Natural killer cell (primary cell): Measurements from ENCODE around the gene IWS1. TPM values are rescaled to one million over a fixed set of nuclear protein-coding genes. Genes with fewer than 3 reads are reported as not detected.

ENCODE experiments used
- ATAC-seq, 3 donors: fragments of 150-1000 bp in 2 of 3; fragments of 200-7000 bp in 1 of 3; cut with Tn5 transposase; 1 replicate in 1 of 3; 2 replicates in 2 of 3; pipeline ENCODE4 v1.10.0; 2021; ENCODE audit warnings: mild to moderate bottlenecking in 2 of 3, moderate library complexity in 2 of 3
- DNase-seq, 2 donors: peaks; one replicate each; pipeline versions ENCODE4 v3.0.0 to v3.0.0-alpha.2; 2013 to 2021; ENCODE audit warnings: mixed read lengths in 1 of 2
- H3K27ac ChIP-seq: one replicate; pipeline ENCODE4 v1.5.1; 2013; ENCODE audit warnings: mild to moderate bottlenecking, low read length
- H3K27me3 ChIP-seq: one replicate; pipeline ENCODE4 v1.6.1; 2013; ENCODE audit warnings: low read length; ENCODE audit not compliant: control insufficient read depth, insufficient read depth
- H3K36me3 ChIP-seq: one replicate; pipeline ENCODE4 v1.6.1; 2013; ENCODE audit warnings: low read length; ENCODE audit not compliant: control insufficient read depth, insufficient read depth
- H3K4me1 ChIP-seq: one replicate; pipeline ENCODE4 v1.6.1; 2013; ENCODE audit warnings: low read length; ENCODE audit not compliant: control insufficient read depth, insufficient read depth
- H3K4me3 ChIP-seq: one replicate; pipeline ENCODE4 v1.5.1; 2013; ENCODE audit warnings: low read length
- H3K9me3 ChIP-seq: one replicate; pipeline ENCODE4 v1.6.1; 2013; ENCODE audit warnings: low read length; ENCODE audit not compliant: control insufficient read depth, insufficient read depth
- H3K27ac Mint-ChIP-seq, 2 donors: one replicate each; pipeline ENCODE4 v1.8.0; 2022; ENCODE audit warnings: mild to moderate bottlenecking in 2 of 2, mixed read lengths in 2 of 2, moderate library complexity in 1 of 2
- H3K27me3 Mint-ChIP-seq, 2 donors: one replicate each; pipeline ENCODE4 v1.8.0; 2022; ENCODE audit warnings: low read depth in 2 of 2, mixed read lengths in 2 of 2
- H3K36me3 Mint-ChIP-seq: one replicate; pipeline ENCODE4 v1.8.0; 2022; ENCODE audit warnings: mixed read lengths
- H3K4me1 Mint-ChIP-seq, 2 donors: one replicate each; pipeline ENCODE4 v1.8.0; 2022; ENCODE audit warnings: mixed read lengths in 2 of 2
- H3K4me3 Mint-ChIP-seq: one replicate; pipeline ENCODE4 v1.8.0; 2022; ENCODE audit warnings: mild to moderate bottlenecking, moderate library complexity, mixed read lengths
- H3K9me3 Mint-ChIP-seq, 2 donors: one replicate each; pipeline ENCODE4 v1.8.0; 2022; ENCODE audit warnings: mixed read lengths in 2 of 2
- WGBS: methylation state at CpG from one replicate; pipeline ENCODE4 v1.1.7; 2013; ENCODE audit warnings: missing lambda C conversion rate; ENCODE audit not compliant: insufficient coverage; 5-methylcytosine and 5-hydroxymethylcytosine counted together
- intact Hi-C: fragments of 100-400 bp; cut with micrococcal nuclease; formaldehyde crosslinking; loops from one replicate; pipeline ENCODE4 v1.14.2; 2022
- total RNA-seq, 4 donors: library from RNA; stranded (reverse); fragments of 120-200 nt in 1 of 4; gene quantifications; one replicate each; pipeline versions ENCODE4 v1.2.3 to v1.2.4, GENCODE V29; 2013 to 2022
- TF ChIP-seq, protein P1 (sequence below): fragments of 200-600 bp; IDR thresholded peaks from one replicate; pipeline ENCODE4 v1.8.0; 2022; ENCODE audit warnings: antibody characterized with exemption

The IWS1 gene
- total RNA-seq, 3 donors from 2014 or later (not counting 1 experiment from before 2014, with no cell fraction given) = 21.7 to 27.1 (median 23.9) TPM

DNA sequence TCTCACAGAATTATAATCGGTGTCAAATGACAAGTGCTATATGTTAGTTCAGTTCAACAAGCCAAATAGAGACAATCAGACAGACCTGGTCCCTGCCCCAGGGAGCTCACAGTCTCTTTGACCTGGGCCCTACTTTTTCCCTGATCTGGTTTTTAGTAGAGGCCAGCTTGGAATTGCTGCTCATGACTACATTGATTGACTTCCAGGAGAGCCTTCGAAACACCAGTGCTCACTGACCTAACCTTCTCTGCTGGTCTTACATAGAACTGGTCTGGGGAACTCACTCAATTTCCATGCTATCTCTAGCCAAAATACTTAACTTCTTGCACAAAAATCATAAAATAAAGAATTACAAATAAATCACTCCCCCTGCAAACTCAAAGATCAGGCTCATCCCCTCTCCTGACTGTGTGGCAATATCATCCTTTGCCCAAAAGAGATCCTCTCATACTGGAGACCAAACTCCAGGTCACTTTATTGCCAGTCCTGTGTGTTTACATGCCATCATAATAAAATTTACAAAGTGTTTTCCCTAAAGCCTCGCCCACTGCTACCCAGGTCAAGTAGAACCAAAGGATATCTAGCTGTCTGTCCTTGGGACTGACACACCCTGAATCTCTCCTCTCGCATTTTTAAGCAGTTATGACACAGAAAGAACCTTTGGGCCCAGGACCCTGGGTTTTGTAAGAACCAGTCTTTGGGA is 54.9 kb downstream of the IWS1 start:
- no peak overlapping the region for H3K4me3 ChIP-seq
- TF ChIP-seq, protein P1, sequence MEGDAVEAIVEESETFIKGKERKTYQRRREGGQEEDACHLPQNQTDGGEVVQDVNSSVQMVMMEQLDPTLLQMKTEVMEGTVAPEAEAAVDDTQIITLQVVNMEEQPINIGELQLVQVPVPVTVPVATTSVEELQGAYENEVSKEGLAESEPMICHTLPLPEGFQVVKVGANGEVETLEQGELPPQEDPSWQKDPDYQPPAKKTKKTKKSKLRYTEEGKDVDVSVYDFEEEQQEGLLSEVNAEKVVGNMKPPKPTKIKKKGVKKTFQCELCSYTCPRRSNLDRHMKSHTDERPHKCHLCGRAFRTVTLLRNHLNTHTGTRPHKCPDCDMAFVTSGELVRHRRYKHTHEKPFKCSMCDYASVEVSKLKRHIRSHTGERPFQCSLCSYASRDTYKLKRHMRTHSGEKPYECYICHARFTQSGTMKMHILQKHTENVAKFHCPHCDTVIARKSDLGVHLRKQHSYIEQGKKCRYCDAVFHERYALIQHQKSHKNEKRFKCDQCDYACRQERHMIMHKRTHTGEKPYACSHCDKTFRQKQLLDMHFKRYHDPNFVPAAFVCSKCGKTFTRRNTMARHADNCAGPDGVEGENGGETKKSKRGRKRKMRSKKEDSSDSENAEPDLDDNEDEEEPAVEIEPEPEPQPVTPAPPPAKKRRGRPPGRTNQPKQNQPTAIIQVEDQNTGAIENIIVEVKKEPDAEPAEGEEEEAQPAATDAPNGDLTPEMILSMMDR = no peak
- Mint-ChIP-seq H3K36me3 (peaks cover 10% of the 10 kb centered on the region), H3K9me3 (no peaks in the 10 kb centered on the region), H3K4me3 (no peak overlapping the region), H3K27ac (no peak overlapping the region), H3K27me3 (no peaks in the 10 kb centered on the region), H3K4me1 (no peaks in the 10 kb centered on the region)
- H3K9me3 ChIP-seq = no peaks in the 10 kb centered on the region
- 94% methylated on average over 4 of the region's 4 CpGs for WGBS
- intact Hi-C loops = no loop called here
- no peaks in the 10 kb centered on the region for H3K27me3 ChIP-seq
- H3K36me3 ChIP-seq = peaks cover 12% of the 10 kb centered on the region
- no peak overlapping the region for H3K27ac ChIP-seq
- DNase-seq = no peak
- no peaks in the 10 kb centered on the region for H3K4me1 ChIP-seq
- no peak for ATAC-seq

DNA sequence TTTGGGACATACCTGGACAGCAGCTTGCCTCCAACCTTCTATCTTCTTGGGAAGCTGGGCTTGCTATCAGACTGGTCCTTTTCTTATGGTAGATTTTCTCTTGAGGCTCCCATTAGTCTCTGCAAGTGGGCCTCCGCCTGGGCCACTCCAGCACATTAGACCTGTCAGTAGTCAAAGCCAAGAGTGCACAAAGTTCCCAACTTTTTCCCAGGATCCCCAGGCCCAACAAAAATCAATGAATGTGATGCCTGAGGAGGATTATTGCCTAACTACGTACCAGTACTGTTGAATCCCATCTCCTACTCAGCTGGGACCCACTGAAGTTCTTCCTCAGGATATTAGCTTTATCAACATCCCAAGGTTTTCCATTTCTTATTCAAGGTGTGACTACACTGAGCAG is 56.3 kb downstream of the IWS1 start:
- Mint-ChIP-seq H3K9me3 (no peaks in the 10 kb centered on the region), H3K4me1 (no peaks in the 10 kb centered on the region), H3K27me3 (no peaks in the 10 kb centered on the region), H3K36me3 (peaks cover 2% of the 10 kb centered on the region), H3K4me3 (no peak overlapping the region), H3K27ac (no peak overlapping the region)
- no peaks in the 10 kb centered on the region for H3K9me3 ChIP-seq
- H3K27me3 ChIP-seq = no peaks in the 10 kb centered on the region
- ATAC-seq (no peak), DNase-seq (no peak)
- peaks cover 12% of the 10 kb centered on the region for H3K36me3 ChIP-seq
- intact Hi-C loops = no loop called here
- 100% methylated on average over 2 of the region's 2 CpGs for WGBS
- H3K4me1 ChIP-seq = no peaks in the 10 kb centered on the region
- H3K4me3 ChIP-seq = no peak overlapping the region
- TF ChIP-seq, protein P1 = no peak
- H3K27ac ChIP-seq = no peak overlapping the region

DNA sequence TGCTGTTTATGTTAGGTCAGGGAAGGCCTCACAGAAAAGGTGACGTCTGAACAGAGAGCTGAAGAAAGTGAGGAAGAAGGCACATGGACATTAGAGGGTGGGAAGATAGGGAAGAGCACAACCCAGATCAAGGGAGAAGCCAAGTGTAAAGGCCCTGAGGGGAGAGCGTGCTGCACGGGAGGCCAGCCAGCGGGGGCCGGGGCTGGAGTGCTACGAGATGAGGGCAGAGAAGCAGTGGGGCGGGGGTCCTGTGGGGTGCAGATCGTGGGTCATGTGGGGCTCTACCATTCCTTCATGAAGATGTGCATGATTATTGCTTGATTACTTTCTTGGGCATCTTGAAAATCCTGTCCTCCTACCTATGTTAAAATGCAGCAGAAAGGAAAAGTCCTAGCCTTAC is 57.2 kb downstream of the IWS1 start:
- Histone ChIP-seq H3K4me1 (no peaks in the 10 kb centered on the region), H3K9me3 (no peaks in the 10 kb centered on the region), H3K27ac (no peak overlapping the region), H3K27me3 (no peaks in the 10 kb centered on the region), H3K36me3 (peaks cover 12% of the 10 kb centered on the region), H3K4me3 (no peak overlapping the region)
- DNase-seq (no peak), ATAC-seq (no peak)
- TF ChIP-seq, protein P1 = no peak
- Mint-ChIP-seq H3K4me3 (no peak overlapping the region), H3K4me1 (no peaks in the 10 kb centered on the region), H3K27me3 (no peaks in the 10 kb centered on the region), H3K9me3 (no peaks in the 10 kb centered on the region), H3K27ac (no peak overlapping the region), H3K36me3 (no peaks in the 10 kb centered on the region)
- intact Hi-C loops = no loop called here
- WGBS = 97% methylated on average over 8 of the region's 8 CpGs

DNA sequence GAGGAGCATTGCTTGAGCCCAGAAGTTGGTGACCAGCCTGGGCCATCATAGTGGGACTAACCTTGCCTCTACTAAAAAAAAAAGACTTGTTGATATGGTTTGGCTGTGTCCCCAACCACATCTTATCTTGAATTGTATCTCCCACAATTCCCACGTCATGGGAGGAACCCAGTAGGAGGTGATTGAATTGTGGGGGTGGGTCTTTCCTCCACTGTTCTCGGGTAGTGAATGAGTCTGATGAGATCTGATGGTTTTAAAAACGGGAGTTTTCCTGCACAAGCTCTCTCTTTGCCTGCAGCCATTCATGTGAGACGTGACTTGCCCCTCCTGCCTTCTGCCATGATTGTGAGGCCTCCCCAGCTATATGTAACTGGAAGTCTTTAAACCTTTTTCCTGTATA is 61.0 kb downstream of the IWS1 start:
- WGBS = 76% methylated on average over 3 of the region's 4 CpGs
- no peaks in the 10 kb centered on the region for H3K4me1 Mint-ChIP-seq

More for the DNA sequence above, 61.0 kb downstream of the IWS1 start:
- intact Hi-C loops = no loop called here
- Mint-ChIP-seq H3K36me3 (no peaks in the 10 kb centered on the region), H3K27ac (no peak overlapping the region), H3K9me3 (no peaks in the 10 kb centered on the region), H3K4me3 (no peak overlapping the region), H3K27me3 (no peaks in the 10 kb centered on the region)
- no peak overlapping the region for H3K4me3 ChIP-seq
- H3K27ac ChIP-seq = no peak overlapping the region
- DNase-seq (peak in 1 of 2 donors; percentile 9), ATAC-seq (no peak)
- H3K36me3 ChIP-seq = peaks cover 12% of the 10 kb centered on the region
- TF ChIP-seq, protein P1 = no peak
- H3K4me1 ChIP-seq = no peaks in the 10 kb centered on the region
- H3K9me3 ChIP-seq = no peaks in the 10 kb centered on the region
- H3K27me3 ChIP-seq = no peaks in the 10 kb centered on the region
